Amygdala (tissue), 56 donors: ENCODE results near the gene AMER3.
A peak's percentile ranks its signal among the peaks of the same experiment; 100 is the strongest.
"Not testable (repeated sequence)": the region's sequence is repeated elsewhere in the genome, so short reads cannot be mapped to it uniquely, and the experiment has no call there.

Source experiments
- DNase-seq, 56 donors: peaks; one replicate each; lab custom pipeline; 2025; lab: John Stamatoyannopoulos, UW

The AMER3 gene

DNA sequence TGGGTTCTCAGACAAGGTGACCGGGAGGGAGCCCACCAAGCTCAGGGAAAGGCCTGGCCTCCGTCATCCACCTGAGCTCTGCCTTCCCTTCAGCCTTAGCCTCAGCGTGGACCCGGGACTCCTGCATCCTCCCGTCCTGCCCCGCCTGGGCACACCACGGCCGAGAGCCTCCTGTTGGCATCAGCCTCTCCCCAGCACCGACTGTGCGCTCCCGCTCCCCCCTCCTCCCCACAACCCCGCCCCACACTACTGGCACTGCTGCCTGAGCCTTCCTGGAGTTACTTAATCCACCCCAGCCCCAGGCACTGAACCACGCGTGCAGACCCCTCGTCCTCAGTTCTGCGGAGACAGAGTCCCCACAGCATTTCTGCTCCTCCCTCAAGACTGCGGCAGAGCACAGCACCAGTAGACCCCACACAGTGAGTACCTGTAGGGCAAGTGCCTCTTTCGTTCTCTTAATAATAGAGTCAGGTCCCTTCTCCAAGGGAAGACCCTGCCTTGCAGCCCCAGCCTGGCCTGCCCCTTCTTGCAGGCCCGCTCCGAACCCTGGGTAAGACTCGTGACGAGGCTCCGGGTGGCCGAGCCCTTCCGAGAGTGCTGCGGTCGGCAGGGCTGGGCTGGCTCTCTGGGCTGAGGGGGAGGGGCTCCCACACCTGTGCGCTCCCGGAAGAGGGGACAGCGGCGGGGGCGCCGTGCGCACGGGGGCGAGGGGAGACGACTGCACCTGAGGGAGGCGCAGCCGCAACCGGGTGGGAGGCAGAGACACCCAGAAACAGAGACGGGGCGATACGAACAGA, at the start of gene AMER3:
AMER3 (plus strand) TSS at position 285 of the 797 bp plus-strand sequence. CDS start 6,533 bp downstream, outside the sequence.
- DNase-seq: peak in 6 of 56 donors; percentile 14 to 47 (median 33)

DNA sequence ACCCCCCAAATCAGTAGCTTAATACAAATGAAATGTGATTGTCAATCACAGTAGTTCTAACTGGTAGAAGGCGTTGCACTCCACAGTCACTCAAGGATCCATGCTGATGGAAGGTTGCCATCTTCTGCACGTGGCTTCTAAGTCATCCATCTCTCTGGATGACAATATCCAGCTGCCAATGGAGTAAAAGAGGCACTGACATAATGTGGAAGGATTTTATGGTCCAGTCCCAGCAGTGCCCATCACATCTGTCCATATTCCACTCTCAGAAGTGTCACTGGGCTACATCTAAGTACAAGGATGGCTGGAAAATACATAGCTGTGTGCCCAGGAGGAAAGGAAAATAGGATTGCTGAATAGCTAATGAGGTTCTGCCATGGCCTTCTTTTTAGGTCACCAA, 40.5 kb upstream of the AMER3 start:
- not testable (repeated sequence) for DNase-seq

DNA sequence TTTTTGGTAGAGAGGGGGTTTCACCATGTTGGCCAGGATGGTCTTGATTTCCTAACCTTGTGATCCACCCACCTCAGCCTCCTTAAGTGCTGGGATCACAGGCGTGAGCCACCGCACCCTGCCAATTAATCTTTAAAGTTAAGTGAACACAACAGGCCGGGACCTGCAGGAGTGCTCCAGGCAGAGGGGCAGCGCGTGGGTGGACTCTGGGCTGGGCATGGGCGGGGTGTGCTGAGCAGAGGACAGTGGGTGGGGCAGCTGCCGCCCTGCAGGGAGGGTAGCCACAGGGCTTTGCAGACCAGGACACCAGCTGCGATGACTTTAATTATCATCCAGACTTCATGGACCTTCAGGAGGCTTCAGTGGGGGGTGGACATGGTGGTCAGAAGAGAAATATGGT, 35.3 kb upstream of the AMER3 start:
- DNase-seq: no peak

GRCh38 chr2:130720528-130720927, 34.8 kb upstream of the AMER3 start:
- no peak for DNase-seq

DNA sequence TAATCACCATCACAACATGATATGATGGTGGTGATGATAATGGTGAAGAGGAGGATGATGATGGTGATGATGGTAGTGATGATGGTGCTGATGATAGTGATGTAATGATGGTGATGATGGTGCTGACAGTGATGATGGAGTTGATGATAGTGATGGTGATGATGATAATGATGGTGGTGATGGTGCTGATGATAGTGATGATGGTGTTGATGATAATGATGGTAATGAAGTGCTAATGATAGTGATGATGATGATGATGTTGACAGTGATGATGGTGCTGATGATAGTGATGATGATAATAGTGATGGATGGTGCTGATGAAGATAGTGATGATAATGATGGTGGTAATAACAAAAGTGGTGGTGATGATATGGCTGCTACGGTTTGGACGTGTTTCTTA, 30.9 kb upstream of the AMER3 start:
- DNase-seq: no peak

- no peak for DNase-seq
Observed at GRCh38 chr2:130726614-130727180, 28.6 kb upstream of the AMER3 start.

DNA sequence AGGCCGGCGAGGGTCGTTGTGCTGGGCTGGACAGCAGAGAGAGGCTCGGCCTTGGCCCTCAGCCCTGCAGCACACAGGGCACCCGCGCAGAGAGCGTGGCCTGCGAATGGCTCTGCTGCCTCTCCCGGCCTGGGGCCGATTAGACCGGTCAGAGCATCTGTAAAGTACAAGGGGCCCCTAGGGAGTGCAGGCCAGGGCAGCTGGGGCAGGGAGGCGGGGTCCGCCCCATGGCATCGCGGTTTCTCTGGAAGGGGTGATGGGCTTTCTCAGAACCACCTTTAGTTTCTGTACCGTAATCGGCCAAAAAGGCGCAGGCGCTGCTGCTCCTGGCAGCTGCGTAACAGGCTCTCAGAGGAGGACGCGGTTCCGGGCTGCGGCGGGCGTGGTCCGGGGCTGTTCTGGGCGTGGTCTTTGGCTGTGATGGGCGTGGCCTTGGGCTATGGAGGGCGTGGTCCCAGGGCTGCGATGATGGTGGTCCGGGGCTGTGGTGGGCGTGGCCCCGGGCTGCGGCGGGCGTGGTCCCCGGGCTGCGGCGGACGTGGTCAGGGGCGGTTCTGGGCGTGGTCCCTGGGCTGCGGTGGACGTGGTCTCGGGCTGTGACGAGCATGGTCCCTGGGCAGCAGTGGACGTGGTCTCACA, 27.9 kb upstream of the AMER3 start:
- peak in 50 of 56 donors; percentile 20 to 86 (median 68) for DNase-seq

- no peak for DNase-seq
Observed at GRCh38 chr2:130728007-130728454, 27.3 kb upstream of the AMER3 start.

DNA sequence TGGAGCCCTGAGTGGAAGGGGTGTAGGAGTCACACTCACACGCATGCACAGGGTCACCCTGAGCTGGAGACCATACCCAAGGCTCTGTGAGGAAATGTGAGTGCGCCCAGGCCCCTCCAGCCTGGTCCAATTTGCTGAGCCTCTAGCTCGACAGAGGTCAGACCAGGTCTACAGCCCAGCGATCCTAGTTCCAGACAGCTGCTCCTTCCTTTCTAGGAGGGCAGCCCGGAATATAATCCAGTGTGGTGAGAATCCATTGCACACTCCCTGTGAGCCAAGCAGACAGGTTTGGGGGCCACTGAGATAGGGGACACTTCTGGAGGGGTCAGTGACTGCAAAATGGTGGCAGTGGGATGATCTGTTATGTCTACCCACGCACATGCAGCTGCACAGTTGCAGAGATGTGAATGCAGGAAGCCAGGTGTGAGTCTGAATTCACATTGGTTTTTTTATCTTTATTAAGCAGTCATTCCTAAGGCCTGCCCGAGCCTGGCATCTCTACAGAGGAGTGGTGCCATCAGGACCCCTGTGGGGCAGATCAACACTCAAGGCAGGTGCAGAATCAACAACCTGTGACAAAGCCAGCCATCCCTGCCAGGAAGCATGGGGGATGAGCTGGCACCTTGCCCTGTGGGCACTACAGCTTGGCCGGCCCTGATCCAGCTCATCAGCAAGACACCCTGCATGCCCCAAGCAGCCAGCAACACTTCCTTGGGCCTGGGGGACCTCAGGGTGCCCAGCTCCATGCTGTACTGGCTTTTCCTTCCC, 26.6 kb upstream of the AMER3 start, which contains the start of gene GPR148:
GPR148 (plus strand) TSS at position 522 of the 768 bp plus-strand sequence; CDS start at position 604, 82 bp downstream.
- no peak for DNase-seq

- DNase-seq: no peak
Observed at GRCh38 chr2:130729322-130730299, 25.7 kb upstream of the AMER3 start.

GRCh38 chr2:130732257-130732656, 23.1 kb upstream of the AMER3 start:
- DNase-seq: not testable (repeated sequence)

- no peak for DNase-seq
Observed at GRCh38 chr2:130735200-130735599, 20.1 kb upstream of the AMER3 start.

DNA sequence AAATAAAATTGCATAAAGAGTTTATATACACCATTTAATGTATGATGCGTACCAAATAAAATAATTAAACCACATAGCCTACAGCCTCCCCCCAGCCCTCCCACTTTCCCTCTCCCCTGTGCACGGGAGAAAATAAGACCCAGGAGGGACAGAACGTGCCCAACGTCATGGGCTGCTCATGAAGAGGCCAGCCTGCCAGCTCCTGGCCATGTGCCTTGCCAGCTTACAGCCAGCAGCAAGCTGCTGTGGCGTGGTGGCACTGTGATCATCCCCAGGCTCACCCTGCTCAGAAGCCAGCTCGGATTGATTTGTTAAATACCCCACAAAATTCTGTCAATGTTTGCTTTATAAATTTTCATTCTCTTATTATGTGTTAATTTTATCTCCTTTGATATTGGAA, 18.9 kb upstream of the AMER3 start:
- no peak for DNase-seq

GRCh38 chr2:130737592-130737991, 17.7 kb upstream of the AMER3 start:
- DNase-seq: no peak

- DNase-seq: no peak
Observed at GRCh38 chr2:130740671-130741070, 14.7 kb upstream of the AMER3 start.

- no peak for DNase-seq
Observed at GRCh38 chr2:130743278-130743677, 12.1 kb upstream of the AMER3 start.

GRCh38 chr2:130744287-130745117, 10.8 kb upstream of the AMER3 start:
- DNase-seq: no peak

DNA sequence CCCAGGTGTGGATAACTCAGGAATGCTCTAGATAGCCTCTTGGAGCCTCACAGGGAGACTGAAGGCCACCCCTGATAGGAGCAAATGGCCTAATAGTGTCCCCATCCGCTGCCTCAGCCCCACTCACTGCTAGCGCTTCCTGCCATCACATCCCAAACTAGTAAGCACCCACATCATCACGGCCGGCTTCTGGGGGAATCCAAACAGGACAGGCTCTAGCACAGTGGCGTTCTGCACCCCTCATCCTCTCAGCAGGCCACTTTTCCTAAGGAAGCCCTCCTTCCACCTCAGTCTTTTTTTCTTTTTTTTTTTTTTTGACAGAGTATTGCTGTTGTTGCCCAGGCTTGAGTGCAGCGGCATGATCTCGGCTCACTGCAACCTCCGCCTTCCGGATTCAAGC, 6.3 kb upstream of the AMER3 start:
- no peak for DNase-seq

- DNase-seq: no peak
Observed at GRCh38 chr2:130749641-130750040, 5.7 kb upstream of the AMER3 start.
